HepG2 (cell line): ENCODE measurements around the gene SLC22A5. TPM values are rescaled to one million over a fixed set of nuclear protein-coding genes. Genes with fewer than 3 reads are reported as not detected.

Source experiments
- FOXA1 ChIP-seq, 2 experiments: fragments of 450-650 bp in 1 of 2; sonication (generic) in 1 of 2; formaldehyde crosslinking in 1 of 2; IDR thresholded peaks; 2 replicates each; pipeline versions ENCODE4 v1.4.0 to v1.6.1; 2016 to 2020; ENCODE audit warnings: missing genetic modification reagents in 1 of 2
- GABPA ChIP-seq, 2 experiments: IDR thresholded peaks; 2 replicates each; pipeline ENCODE4 v1.6.1; 2011 to 2016; ENCODE audit warnings: low read depth in 2 of 2, low read length in 1 of 2, missing biosample characterization in 1 of 2, missing genetic modification characterization in 1 of 2
- JUN ChIP-seq: sonication (generic); formaldehyde crosslinking; IDR thresholded peaks from 2 replicates; pipeline ENCODE4 v1.4.0; 2020; ENCODE audit warnings: mild to moderate bottlenecking, missing genetic modification reagents
- MLLT10 ChIP-seq: sonication (generic); formaldehyde crosslinking; IDR thresholded peaks from 2 replicates; pipeline ENCODE4 v1.4.0; 2020; ENCODE audit warnings: missing genetic modification reagents
- MZF1 ChIP-seq: sonication (generic); formaldehyde crosslinking; IDR thresholded peaks from 2 replicates; pipeline ENCODE4 v1.8.1; 2023; ENCODE audit warnings: mild to moderate bottlenecking, missing genetic modification reagents, borderline replicate concordance
- PBX2 ChIP-seq: IDR thresholded peaks from 2 replicates; pipeline ENCODE4 v1.6.1; 2016; ENCODE audit warnings: control low read depth
- TCF12 ChIP-seq, 2 experiments: fragments of 450-650 bp in 1 of 2; sonication (generic) in 1 of 2; formaldehyde crosslinking in 1 of 2; IDR thresholded peaks; 2 replicates each; pipeline versions ENCODE4 v1.6.1 to v1.8.0; 2017 to 2022; ENCODE audit warnings: antibody characterized with exemption in 1 of 2, mild to moderate bottlenecking in 1 of 2, missing genetic modification reagents in 1 of 2, moderate library complexity in 1 of 2
- YEATS4 ChIP-seq: sonication (generic); formaldehyde crosslinking; IDR thresholded peaks from 2 replicates; pipeline ENCODE4 v1.4.0; 2020; ENCODE audit warnings: missing genetic modification reagents, borderline replicate concordance
- ZNF138 ChIP-seq: sonication (generic); formaldehyde crosslinking; IDR thresholded peaks from 2 replicates; pipeline ENCODE4 v1.5.0; 2020; ENCODE audit warnings: mild to moderate bottlenecking, low read depth, missing genetic modification reagents
- ZNF282 ChIP-seq: fragments of 450-650 bp; IDR thresholded peaks from 2 replicates; pipeline ENCODE4 v1.6.1; 2018; ENCODE audit not compliant: partially characterized antibody
- ZNF33B ChIP-seq: sonication (generic); formaldehyde crosslinking; IDR thresholded peaks from 2 replicates; pipeline ENCODE4 v1.5.1; 2020; ENCODE audit warnings: mild to moderate bottlenecking, missing genetic modification reagents
- ZNF430 ChIP-seq: sonication (generic); formaldehyde crosslinking; IDR thresholded peaks from 2 replicates; pipeline ENCODE4 v1.9.0; 2021; ENCODE audit warnings: mild to moderate bottlenecking, missing genetic modification reagents
- ZNF501 ChIP-seq: sonication (generic); formaldehyde crosslinking; IDR thresholded peaks from 2 replicates; pipeline ENCODE4 v1.5.1; 2020; ENCODE audit warnings: mild to moderate bottlenecking, moderate library complexity, missing genetic modification reagents
- ZNF556 ChIP-seq: sonication (generic); formaldehyde crosslinking; IDR thresholded peaks from 2 replicates; pipeline ENCODE4 v1.4.0; 2020; ENCODE audit warnings: mild to moderate bottlenecking, missing genetic modification reagents, borderline replicate concordance
- ZNF558 ChIP-seq: sonication (generic); formaldehyde crosslinking; IDR thresholded peaks from 2 replicates; pipeline ENCODE4 v1.9.0; 2022; ENCODE audit warnings: mild to moderate bottlenecking, missing genetic modification reagents, borderline replicate concordance
- polyA plus RNA-seq, 8 experiments: library from polyadenylated mRNA; depleted of rRNA in 3 of 8; stranded (reverse) in 7 of 8; unstranded in 1 of 8; fragments of >200 nt; fragmentation: Illumina TruSeq in 4 of 8; extraction: Trizol in 4 of 8; gene quantifications; 2 replicates each; pipeline versions ENCODE4 v1.2.1 to v1.2.3, GENCODE V29; 2011 to 2016; ENCODE audit warnings: low read depth in 4 of 8, missing spikeins in 1 of 8, mixed read lengths in 1 of 8; ENCODE audit not compliant: insufficient read depth in 1 of 8
- total RNA-seq, 5 experiments: library from RNA; depleted of rRNA; stranded (reverse); fragments of >200 nt; fragmentation: Illumina TruSeq; extraction: Trizol; gene quantifications; 2 replicates each; pipeline ENCODE4 v1.2.3, GENCODE V29; 2016; ENCODE audit warnings: low read depth in 1 of 5
- TF ChIP-seq, protein P1 (sequence below): IDR thresholded peaks from 2 replicates; pipeline ENCODE4 v1.6.1; 2016; ENCODE audit warnings: mild to moderate bottlenecking
- TF ChIP-seq, protein P2 (sequence below): IDR thresholded peaks from 2 replicates; pipeline ENCODE4 v1.6.1; 2016
- TF ChIP-seq, protein P3 (sequence below): sonication (generic); formaldehyde crosslinking; IDR thresholded peaks from 2 replicates; pipeline ENCODE4 v1.4.0; 2020; ENCODE audit warnings: missing genetic modification reagents

The SLC22A5 gene
- total and polyA plus RNA-seq, 2 of the 13 experiments (the other 11 are each of a cell fraction or from before 2014, with no cell fraction given), result 7.1 to 15.1 TPM

DNA sequence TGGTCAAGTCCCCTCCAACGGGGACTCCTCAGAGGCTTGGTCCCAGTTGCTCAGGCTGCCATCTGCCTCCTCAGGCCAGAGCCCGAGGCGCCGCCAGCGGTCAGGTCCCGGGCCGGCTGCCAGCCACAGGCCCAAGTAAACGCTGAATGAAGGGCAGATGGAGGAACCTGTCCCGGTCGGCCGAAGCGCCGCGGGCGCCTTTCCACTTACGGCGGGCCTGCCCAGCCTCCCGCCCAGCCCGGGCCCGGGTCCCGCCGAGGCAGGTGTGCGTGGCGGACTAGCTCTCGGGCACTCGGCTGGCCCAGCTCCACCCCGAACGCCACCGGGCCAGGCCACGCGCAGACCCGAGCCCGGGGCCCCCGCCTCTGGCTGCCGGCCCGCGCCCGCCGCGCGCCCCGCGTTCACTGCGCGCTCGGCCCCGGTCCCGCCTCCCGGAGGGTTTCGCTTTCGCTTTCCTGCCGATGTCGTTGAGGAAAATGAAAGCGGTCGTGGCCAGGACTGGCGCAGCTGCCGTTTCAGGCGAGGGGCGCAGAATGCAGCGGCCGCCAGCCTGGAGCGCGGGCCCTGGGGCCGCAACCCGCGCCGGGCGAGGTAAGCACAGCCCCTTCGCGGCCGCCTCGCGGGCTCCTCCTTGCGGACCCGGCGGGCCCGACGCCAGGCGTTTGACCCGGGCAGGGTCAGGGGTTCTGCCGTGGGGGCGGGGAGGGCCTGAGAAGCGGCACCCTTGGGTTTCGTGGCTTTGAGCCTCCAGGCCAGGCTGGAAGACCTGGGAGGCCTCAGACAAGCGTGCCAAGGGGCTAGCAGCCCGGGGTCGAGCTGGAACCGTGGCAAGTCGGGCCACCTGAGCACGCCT, 41.2 kb downstream of the SLC22A5 start (continued):
- TF ChIP-seq, protein P1, sequence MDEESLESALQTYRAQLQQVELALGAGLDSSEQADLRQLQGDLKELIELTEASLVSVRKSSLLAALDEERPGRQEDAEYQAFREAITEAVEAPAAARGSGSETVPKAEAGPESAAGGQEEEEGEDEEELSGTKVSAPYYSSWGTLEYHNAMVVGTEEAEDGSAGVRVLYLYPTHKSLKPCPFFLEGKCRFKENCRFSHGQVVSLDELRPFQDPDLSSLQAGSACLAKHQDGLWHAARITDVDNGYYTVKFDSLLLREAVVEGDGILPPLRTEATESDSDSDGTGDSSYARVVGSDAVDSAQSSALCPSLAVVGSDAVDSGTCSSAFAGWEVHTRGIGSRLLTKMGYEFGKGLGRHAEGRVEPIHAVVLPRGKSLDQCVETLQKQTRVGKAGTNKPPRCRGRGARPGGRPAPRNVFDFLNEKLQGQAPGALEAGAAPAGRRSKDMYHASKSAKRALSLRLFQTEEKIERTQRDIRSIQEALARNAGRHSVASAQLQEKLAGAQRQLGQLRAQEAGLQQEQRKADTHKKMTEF (CRISPR knock-in tag), result peak; percentile 5; the same call in 1 of the 2 replicates
- TF ChIP-seq YEATS4 (CRISPR knock-in tag), result peak; percentile 88
- TF ChIP-seq ZNF501, result no peak
- TF ChIP-seq, protein P2, sequence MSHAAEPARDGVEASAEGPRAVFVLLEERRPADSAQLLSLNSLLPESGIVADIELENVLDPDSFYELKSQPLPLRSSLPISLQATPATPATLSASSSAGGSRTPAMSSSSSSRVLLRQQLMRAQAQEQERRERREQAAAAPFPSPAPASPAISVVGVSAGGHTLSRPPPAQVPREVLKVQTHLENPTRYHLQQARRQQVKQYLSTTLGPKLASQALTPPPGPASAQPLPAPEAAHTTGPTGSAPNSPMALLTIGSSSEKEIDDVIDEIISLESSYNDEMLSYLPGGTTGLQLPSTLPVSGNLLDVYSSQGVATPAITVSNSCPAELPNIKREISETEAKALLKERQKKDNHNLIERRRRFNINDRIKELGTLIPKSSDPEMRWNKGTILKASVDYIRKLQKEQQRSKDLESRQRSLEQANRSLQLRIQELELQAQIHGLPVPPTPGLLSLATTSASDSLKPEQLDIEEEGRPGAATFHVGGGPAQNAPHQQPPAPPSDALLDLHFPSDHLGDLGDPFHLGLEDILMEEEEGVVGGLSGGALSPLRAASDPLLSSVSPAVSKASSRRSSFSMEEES (CRISPR knock-in tag), result no peak
- TF ChIP-seq, protein P3, sequence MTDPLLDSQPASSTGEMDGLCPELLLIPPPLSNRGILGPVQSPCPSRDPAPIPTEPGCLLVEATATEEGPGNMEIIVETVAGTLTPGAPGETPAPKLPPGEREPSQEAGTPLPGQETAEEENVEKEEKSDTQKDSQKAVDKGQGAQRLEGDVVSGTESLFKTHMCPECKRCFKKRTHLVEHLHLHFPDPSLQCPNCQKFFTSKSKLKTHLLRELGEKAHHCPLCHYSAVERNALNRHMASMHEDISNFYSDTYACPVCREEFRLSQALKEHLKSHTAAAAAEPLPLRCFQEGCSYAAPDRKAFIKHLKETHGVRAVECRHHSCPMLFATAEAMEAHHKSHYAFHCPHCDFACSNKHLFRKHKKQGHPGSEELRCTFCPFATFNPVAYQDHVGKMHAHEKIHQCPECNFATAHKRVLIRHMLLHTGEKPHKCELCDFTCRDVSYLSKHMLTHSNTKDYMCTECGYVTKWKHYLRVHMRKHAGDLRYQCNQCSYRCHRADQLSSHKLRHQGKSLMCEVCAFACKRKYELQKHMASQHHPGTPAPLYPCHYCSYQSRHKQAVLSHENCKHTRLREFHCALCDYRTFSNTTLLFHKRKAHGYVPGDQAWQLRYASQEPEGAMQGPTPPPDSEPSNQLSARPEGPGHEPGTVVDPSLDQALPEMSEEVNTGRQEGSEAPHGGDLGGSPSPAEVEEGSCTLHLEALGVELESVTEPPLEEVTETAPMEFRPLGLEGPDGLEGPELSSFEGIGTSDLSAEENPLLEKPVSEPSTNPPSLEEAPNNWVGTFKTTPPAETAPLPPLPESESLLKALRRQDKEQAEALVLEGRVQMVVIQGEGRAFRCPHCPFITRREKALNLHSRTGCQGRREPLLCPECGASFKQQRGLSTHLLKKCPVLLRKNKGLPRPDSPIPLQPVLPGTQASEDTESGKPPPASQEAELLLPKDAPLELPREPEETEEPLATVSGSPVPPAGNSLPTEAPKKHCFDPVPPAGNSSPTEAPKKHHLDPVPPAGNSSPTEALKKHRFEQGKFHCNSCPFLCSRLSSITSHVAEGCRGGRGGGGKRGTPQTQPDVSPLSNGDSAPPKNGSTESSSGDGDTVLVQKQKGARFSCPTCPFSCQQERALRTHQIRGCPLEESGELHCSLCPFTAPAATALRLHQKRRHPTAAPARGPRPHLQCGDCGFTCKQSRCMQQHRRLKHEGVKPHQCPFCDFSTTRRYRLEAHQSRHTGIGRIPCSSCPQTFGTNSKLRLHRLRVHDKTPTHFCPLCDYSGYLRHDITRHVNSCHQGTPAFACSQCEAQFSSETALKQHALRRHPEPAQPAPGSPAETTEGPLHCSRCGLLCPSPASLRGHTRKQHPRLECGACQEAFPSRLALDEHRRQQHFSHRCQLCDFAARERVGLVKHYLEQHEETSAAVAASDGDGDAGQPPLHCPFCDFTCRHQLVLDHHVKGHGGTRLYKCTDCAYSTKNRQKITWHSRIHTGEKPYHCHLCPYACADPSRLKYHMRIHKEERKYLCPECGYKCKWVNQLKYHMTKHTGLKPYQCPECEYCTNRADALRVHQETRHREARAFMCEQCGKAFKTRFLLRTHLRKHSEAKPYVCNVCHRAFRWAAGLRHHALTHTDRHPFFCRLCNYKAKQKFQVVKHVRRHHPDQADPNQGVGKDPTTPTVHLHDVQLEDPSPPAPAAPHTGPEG (CRISPR knock-in tag), result peak; percentile 86; the same call in 1 of the 2 replicates
- no peak for TF ChIP-seq MZF1 (CRISPR knock-in tag)
- TF ChIP-seq MLLT10 (CRISPR knock-in tag), result no peak
- no peak for TF ChIP-seq PBX2 (CRISPR knock-in tag)
- TF ChIP-seq ZNF33B (CRISPR knock-in tag), result no peak; the same call in 1 of the 2 replicates
- TF ChIP-seq ZNF138 (CRISPR knock-in tag), result 0 out of 2 replicates have a peak, but pooled peaks have one; percentile 35
- 0 out of 2 replicates have a peak, but pooled peaks have one; percentile 52 for TF ChIP-seq ZNF430 (CRISPR knock-in tag)
- 0 out of 2 replicates have a peak, but pooled peaks have one; percentile 46 for TF ChIP-seq ZNF556 (CRISPR knock-in tag)
- TF ChIP-seq ZNF558 (CRISPR knock-in tag), result 0 out of 2 replicates have a peak, but pooled peaks have one; percentile 7
- TF ChIP-seq JUN (CRISPR knock-in tag), result peak; percentile 54; the same call in 1 of the 2 replicates
- no peak for TF ChIP-seq TCF12 (IDR thresholded peaks at IDR 0.05)
- TF ChIP-seq TCF12 (CRISPR knock-in tag; IDR thresholded peaks at IDR 0.05), result no peak
- TF ChIP-seq ZNF282, result no peak
- TF ChIP-seq FOXA1 (IDR thresholded peaks at IDR 0.05), result no peak
- peak; percentile 1; the same call in 1 of the 2 replicates for TF ChIP-seq FOXA1 (CRISPR knock-in tag; IDR thresholded peaks at IDR 0.05)
- no peak for TF ChIP-seq GABPA (IDR thresholded peaks at IDR 0.05; ENCODE audit: low read depth, low read length)
- TF ChIP-seq GABPA (CRISPR knock-in tag; IDR thresholded peaks at IDR 0.05; ENCODE audit: low read depth), result no peak
